Large intestine (tissue), 3 donors: ENCODE measurements around the gene SLC1A2. TPM values are rescaled to one million over a fixed set of nuclear protein-coding genes. Genes with fewer than 3 reads are reported as not detected.
"Not testable (repeated sequence)": the region's sequence is repeated elsewhere in the genome, so short reads cannot be mapped to it uniquely, and the experiment has no call there.

Experiments
- DNase-seq, 2 donors: peaks; one replicate each; pipeline versions ENCODE4 v3.0.0 to v3.0.0-alpha.2; 2013
- H3K27ac ChIP-seq: one replicate; pipeline ENCODE4 v1.5.1; 2013; ENCODE audit warnings: low read length
- H3K27me3 ChIP-seq: 2 replicates; pipeline ENCODE4 v1.6.1; 2013; ENCODE audit warnings: low read length; ENCODE audit not compliant: control insufficient read depth, insufficient read depth
- H3K36me3 ChIP-seq: 2 replicates; pipeline ENCODE4 v1.6.1; 2013; ENCODE audit warnings: low read length; ENCODE audit not compliant: control insufficient read depth, insufficient read depth
- H3K4me1 ChIP-seq: one replicate; pipeline ENCODE4 v1.6.1; 2013; ENCODE audit warnings: low read length; ENCODE audit not compliant: control insufficient read depth, insufficient read depth
- H3K4me3 ChIP-seq: one replicate; pipeline ENCODE4 v1.5.1; 2013; ENCODE audit warnings: low read length
- H3K9me3 ChIP-seq: one replicate; pipeline ENCODE4 v1.6.1; 2013; ENCODE audit warnings: mild to moderate bottlenecking, low read depth, low read length, moderate library complexity; ENCODE audit not compliant: control insufficient read depth
- WGBS: methylation state at CpG from one replicate; pipeline ENCODE4 v1.1.5; 2013; ENCODE audit warnings: low lambda C conversion rate; ENCODE audit not compliant: insufficient coverage; 5-methylcytosine and 5-hydroxymethylcytosine counted together
- polyA plus RNA-seq: library from polyadenylated mRNA; unstranded; fragments of 120-200 nt; gene quantifications from one replicate; pipeline ENCODE4 v1.2.1, GENCODE V29; 2013

The SLC1A2 gene
- polyA plus RNA-seq, 1 donor, result 0.49 TPM

DNA sequence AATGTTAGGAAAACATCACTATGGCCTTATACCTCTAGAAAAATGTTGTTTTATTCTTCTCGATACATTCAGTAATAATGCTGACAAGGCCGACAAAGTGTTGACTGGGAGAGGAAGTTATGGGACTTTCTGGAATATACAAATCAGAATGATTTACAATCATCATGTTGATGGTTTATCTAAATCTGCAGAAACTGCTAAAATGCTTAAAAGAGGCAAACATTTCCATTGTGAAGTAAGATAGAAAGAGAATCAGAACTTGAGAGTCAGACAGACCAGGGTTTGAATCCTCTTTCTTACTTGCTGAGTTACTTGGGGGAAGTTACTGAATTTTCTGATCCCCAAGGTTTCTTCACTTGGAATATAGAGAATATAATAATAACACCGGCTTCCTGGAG is 191.0 kb downstream of the SLC1A2 start:
- DNase-seq, result no peak
- WGBS, result no CpG with 5 or more reads among the region's 3 CpGs
- no peak overlapping the region for H3K27ac ChIP-seq

DNA sequence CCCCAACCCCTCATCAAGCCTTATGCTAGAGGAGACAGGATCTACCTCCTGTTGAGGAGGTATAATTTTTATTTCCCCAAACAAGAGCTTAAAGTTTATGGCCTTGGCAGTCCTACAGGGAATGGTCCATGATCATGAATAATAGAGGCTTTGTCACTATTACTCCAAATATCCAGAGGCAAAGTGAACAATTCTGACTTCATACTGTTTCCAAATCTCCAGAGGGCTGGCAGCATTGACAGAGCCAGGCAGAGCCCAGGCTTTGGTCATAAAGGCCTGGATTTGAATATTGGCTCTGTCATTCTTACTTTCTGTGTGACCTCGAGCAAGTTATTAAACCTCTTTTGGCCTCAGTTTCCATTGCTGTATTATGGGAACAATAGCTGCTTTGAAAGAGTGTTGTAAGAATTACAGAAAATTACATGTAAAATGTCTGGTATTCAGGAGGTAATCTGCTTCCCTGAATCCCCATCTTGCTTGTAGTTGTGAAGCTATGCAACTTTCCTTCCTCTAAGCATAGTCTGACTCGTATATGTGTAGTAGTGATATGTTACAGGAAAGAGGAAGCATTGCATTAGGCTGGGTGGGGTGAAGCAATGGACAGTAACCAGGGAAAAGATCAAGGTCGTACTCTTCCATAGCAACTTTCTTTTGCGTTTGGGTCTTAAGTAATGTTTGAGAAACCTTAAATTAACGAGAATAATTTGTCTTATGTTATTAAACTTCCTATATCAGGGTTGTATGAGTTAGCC is 191.6 kb downstream of the SLC1A2 start:
- no peak overlapping the region for H3K27ac ChIP-seq
- H3K4me1 ChIP-seq, result no peaks in the 10 kb centered on the region
- 78% methylated on average over 3 of the region's 5 CpGs for WGBS
- peaks cover 6% of the 10 kb centered on the region for H3K36me3 ChIP-seq
- no peak for DNase-seq
- H3K9me3 ChIP-seq, result no peaks in the 10 kb centered on the region
- H3K27me3 ChIP-seq, result peaks cover 6% of the 10 kb centered on the region
- no peak overlapping the region for H3K4me3 ChIP-seq

More for the DNA sequence above, 191.0 kb downstream of the SLC1A2 start:
- peaks cover 4% of the 10 kb centered on the region for H3K27me3 ChIP-seq
- H3K4me3 ChIP-seq, result no peak overlapping the region
- peaks cover 6% of the 10 kb centered on the region for H3K36me3 ChIP-seq
- H3K4me1 ChIP-seq, result no peaks in the 10 kb centered on the region
- H3K9me3 ChIP-seq, result no peaks in the 10 kb centered on the region

DNA sequence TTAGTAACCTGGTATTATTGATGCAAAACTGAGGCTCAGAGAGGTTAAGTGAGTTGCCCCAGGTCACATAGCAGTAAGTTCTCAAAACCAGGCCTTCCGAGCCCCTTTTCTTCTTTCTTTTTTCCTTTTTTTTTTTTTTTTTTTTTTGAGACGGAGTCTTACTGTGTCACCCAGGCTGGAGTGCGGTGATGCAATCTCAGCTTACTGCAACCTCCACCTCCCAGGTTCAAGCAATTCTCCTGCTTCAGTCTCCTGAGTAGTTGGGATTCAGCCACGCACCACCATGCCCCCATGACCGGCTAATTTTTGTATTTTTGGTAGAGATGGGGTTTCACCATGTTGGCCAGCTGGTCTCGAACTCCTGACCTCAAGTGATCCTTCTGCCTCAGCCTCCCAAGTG is 192.6 kb downstream of the SLC1A2 start:
- not testable (repeated sequence) for H3K27ac ChIP-seq, H3K36me3 ChIP-seq, H3K27me3 ChIP-seq, H3K4me1 ChIP-seq, DNase-seq, H3K4me3 ChIP-seq, H3K9me3 ChIP-seq
- whole genome bisulfite sequencing, result no CpG with 5 or more reads among the region's 6 CpGs

DNA sequence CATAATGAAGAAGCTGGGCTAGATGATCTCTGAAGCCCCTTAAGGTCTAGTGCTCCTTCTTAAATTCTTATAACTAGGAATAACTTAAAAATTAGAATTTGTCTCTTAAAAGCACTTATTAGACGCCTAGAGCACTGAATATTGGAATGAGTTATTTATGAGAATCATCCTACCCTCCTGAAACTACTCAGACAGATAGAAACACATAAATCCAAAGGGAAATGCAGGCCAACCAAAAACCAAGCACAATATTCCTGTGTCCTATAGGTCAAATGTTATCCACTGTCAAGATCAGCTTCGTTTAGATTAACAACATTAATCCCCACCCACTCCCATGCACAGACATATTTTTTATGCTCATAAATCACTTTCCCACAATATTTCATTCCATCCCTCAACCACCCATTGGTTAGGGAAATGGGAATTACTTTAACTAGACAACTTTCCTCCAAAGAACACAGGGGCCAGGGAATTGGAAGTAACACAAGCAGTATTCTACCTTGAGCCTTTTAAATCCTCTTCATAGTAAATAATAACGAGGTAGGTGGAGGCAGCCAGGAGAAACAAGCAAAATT is 193.3 kb downstream of the SLC1A2 start:
- Histone ChIP-seq H3K27ac (no peak overlapping the region), H3K4me3 (no peak overlapping the region)
- WGBS, result no CpG with 5 or more reads among the region's 3 CpGs

DNA sequence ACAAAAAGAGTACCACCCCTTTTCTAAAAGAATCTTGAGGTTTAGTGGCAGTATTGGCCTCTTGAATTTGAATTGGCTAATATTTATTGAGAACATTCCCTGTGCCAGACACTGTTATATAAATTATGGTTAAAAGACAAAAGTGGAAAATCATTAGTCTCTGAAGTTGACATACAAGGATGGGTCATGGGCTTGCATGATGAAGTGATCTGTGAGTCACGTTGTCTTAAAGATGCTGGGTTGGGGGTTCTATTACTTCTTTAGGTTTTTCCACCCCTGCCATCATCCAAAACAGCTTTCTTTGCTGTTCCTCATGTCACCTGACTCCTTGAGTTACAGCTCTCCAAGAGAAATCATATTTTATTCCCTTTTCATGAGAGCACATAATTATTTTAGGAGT is 195.4 kb downstream of the SLC1A2 start:
- no peaks in the 10 kb centered on the region for H3K9me3 ChIP-seq
- no CpG with 5 or more reads among the region's 1 CpG for WGBS
- no peak for DNase-seq
- H3K4me3 ChIP-seq, result no peak overlapping the region
- no peaks in the 10 kb centered on the region for H3K4me1 ChIP-seq
- H3K27ac ChIP-seq, result peak overlapping the region; percentile 31
- H3K27me3 ChIP-seq, result peaks cover 8% of the 10 kb centered on the region
- peaks cover 2% of the 10 kb centered on the region for H3K36me3 ChIP-seq

More for the DNA sequence above, 193.3 kb downstream of the SLC1A2 start:
- H3K4me1 ChIP-seq, result no peaks in the 10 kb centered on the region
- peaks cover 8% of the 10 kb centered on the region for H3K27me3 ChIP-seq
- peaks cover 6% of the 10 kb centered on the region for H3K36me3 ChIP-seq
- no peak for DNase-seq
- no peaks in the 10 kb centered on the region for H3K9me3 ChIP-seq

DNA sequence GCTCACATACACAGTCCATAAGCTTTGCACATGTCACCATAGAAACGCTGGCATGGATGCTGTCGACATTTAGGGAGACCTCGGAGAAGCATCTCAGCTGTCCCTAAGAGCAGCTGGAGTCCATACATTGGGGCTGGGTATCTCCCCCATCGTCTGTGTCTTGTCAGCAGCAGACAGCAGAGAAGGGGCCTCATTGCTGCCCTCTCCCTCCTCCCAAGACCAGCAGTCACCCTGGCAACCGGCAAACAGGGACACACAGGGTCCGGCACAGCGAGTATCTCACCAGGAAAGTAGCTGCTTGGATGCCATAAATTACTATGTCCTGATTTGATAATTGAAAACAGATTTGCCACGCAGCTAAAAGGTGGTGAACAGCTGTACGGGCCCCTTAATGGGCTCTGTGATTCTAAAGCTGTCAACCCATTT is 196.0 kb downstream of the SLC1A2 start:
- peak overlapping the region; percentile 31 for H3K27ac ChIP-seq
- no CpG with 5 or more reads among the region's 9 CpGs for WGBS

DNA sequence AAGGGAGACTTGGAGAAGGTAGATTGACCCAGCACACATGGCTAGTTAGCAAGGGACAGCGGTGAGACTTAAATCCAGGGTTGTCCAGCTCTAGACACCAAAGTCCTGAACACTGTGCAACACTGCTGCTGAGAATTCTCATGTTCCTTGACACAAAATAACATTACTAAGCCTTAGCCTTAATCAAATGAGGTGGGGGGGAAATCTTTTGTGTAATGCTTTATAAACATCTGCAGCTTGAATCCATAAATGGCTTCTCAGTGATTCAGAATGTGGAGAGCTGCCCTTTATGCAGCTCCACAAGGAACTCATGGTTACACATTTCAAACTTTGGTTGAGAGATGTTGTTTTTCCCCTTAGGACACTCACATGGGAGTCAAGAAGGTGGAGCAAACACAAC is 200.4 kb downstream of the SLC1A2 start:
- no CpG with 5 or more reads among the region's 1 CpG for WGBS
- no peaks in the 10 kb centered on the region for H3K9me3 ChIP-seq
- peaks cover 5% of the 10 kb centered on the region for H3K27me3 ChIP-seq
- H3K36me3 ChIP-seq, result peaks cover 8% of the 10 kb centered on the region
- H3K4me3 ChIP-seq, result no peak overlapping the region
- no peak for DNase-seq
- H3K4me1 ChIP-seq, result no peaks in the 10 kb centered on the region
- H3K27ac ChIP-seq, result no peak overlapping the region

More for the DNA sequence above, 196.0 kb downstream of the SLC1A2 start:
- Histone ChIP-seq H3K9me3 (no peaks in the 10 kb centered on the region), H3K4me1 (no peaks in the 10 kb centered on the region), H3K27me3 (peaks cover 8% of the 10 kb centered on the region), H3K36me3 (peaks cover 2% of the 10 kb centered on the region), H3K4me3 (no peak overlapping the region)
- DNase-seq, result peak; percentile 52 to 54

DNA sequence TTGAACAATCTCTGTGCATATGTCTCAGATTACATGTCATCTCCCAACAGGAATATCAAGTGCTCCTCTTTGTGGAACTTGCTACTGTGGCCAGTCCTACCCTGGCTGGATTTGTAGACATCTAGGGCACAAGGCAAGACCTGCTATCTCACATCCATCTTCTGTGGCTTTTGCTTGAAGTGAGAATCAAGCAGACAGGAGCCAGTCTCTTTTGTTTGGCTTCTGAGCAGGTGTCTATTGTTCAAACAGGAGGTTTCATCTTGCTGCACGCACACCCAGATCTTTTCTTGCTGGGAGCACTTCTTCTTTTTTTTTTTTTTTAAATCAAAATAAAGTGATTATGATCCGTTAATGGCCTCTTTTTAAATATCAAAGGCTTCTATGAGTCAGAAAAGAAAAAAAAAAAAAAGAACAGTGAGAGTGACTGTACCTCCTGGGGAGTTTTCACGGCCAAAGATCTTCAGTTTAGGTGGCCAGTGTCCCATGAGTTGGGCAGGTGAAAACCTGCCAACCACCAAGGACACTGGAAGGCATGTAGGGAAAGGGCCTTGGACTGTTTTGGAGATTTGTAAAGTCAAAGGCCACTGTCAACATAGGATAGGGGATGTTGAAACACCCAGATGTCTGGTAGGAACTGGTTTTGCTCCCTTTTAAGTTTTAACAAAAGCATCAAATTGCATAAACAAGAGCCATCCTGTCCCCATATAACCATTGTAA is 202.2 kb downstream of the SLC1A2 start:
- DNase-seq, result no peak
- Histone ChIP-seq H3K4me3 (no peak overlapping the region), H3K9me3 (no peaks in the 10 kb centered on the region), H3K27me3 (no peaks in the 10 kb centered on the region), H3K36me3 (peaks cover 8% of the 10 kb centered on the region), H3K27ac (no peak overlapping the region), H3K4me1 (no peaks in the 10 kb centered on the region)
- no CpG with 5 or more reads among the region's 3 CpGs for WGBS

DNA sequence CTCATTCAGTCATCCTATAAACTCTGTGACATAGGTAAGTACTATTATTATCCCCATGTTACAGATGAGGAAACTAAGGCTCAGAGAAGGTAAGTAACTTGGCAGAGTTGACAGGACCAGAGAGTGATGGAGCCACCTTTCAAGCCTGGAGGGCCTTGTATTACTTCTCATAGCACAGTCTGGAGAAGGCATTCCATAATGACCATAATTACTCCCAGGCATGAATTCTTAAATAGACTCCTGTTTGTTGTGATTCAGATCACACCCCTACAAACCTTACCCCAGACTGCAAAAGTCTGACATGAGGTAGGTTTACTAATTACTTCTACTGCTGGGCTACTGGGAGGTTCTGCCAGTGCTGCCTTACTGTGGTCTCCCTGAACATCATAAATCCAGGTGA is 203.4 kb downstream of the SLC1A2 start:
- DNase-seq, result no peak
- Histone ChIP-seq H3K9me3 (no peaks in the 10 kb centered on the region), H3K4me1 (no peaks in the 10 kb centered on the region), H3K27ac (no peak overlapping the region), H3K36me3 (peaks cover 8% of the 10 kb centered on the region), H3K4me3 (no peak overlapping the region), H3K27me3 (peaks cover 2% of the 10 kb centered on the region)

DNA sequence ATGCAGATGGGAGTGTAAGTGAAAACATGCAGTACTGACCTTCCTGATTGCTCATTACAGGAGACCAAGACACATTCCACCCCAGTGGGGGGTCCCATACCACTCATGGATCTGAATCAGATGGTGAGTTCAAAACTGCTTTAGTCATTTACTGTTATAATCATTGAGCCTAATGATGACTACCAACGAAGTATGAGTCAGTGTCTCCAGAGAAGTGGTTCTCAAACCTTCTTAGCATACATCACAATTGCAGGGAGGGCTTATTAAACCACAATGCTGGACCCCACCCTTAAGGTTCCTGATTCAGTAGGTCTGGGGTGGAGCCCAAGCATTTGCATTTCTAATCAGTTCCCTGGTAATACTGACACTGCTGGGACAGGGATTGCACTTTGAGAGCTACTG is 204.6 kb downstream of the SLC1A2 start:
- no CpG with 5 or more reads among the region's 1 CpG for WGBS

More for the DNA sequence above, 204.6 kb downstream of the SLC1A2 start:
- no peaks in the 10 kb centered on the region for H3K9me3 ChIP-seq
- H3K4me3 ChIP-seq, result no peak overlapping the region
- no peak overlapping the region for H3K27ac ChIP-seq
- H3K36me3 ChIP-seq, result peaks cover 6% of the 10 kb centered on the region
- peaks cover 2% of the 10 kb centered on the region for H3K27me3 ChIP-seq
- no peaks in the 10 kb centered on the region for H3K4me1 ChIP-seq
- DNase-seq, result no peak
